Hindlimb muscle (tissue), 1 donor: ENCODE results near the gene NCOA6. TPM values are rescaled to one million over a fixed set of nuclear protein-coding genes. Genes with fewer than 3 reads are reported as not detected.
A peak's percentile ranks its signal among the peaks of the same experiment; 100 is the strongest.
"Not testable (repeated sequence)": the region's sequence is repeated elsewhere in the genome, so short reads cannot be mapped to it uniquely, and the experiment has no call there.

Source experiments
- DNase-seq: peaks from one replicate; pipeline ENCODE4 v3.0.0-alpha.2; 2013
- polyA plus RNA-seq: library from polyadenylated mRNA; unstranded; fragments of 120-200 nt; gene quantifications from one replicate; pipeline ENCODE4 v1.2.1, GENCODE V29; 2013; ENCODE audit not compliant: insufficient read length

Gene NCOA6
- polyA plus RNA-seq, 1 donor, result 24.9 TPM

DNA sequence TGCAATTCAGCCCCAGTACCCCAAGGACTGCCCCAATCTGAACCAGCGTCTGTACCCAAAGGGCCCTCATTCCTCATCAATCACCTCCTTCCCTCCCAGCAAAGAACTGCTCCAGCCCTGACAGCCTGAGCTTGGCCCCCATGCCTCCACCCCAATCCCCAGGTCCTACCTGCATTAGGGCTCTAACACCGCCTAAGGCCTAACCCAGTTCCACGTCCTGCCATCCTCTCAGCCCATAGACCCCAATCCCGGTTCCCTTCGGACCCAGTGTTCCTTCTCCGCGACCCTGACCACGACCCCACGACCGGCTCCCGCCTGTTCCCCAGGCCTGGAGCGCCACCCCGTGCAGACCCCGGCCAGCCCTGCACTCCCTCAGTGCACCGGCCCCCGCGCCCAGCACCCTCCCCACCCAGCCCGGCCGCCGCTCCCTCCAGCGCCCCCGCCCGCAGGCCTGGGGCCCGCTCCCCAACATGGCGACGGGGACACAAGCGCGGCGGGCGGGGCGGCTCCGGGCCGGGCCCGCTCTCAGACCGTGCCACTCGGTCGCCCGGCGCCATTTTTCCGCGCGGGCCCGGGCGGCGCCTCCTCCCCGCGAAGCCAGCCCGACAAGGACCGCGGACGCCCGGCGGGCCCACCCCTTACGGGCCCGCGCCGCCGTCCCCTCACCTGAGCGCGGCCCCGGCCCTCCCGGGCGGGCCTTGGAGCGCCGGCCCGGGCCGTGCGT is 483 bp downstream of the NCOA6 start:
- DNase-seq, result peak; percentile 62

DNA sequence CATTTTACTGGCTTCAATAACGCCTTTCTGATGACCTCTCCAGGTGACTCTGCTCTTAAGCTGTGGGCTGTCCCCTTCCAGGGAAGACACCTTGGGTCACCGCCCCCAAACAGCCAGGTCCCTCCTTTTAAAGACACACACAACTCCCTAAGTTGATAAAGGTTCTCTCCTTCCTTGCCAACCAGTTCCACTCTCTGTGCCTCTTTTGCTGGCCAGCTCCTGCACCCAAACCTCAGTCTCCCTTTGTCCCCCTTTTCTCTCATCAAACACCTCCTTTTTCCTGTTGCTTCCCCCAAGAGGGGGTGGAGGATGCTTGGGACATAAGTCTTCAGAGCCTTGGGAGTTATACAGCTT is 1.0 kb downstream of the NCOA6 start:
- DNase-seq, result peak; percentile 26

DNA sequence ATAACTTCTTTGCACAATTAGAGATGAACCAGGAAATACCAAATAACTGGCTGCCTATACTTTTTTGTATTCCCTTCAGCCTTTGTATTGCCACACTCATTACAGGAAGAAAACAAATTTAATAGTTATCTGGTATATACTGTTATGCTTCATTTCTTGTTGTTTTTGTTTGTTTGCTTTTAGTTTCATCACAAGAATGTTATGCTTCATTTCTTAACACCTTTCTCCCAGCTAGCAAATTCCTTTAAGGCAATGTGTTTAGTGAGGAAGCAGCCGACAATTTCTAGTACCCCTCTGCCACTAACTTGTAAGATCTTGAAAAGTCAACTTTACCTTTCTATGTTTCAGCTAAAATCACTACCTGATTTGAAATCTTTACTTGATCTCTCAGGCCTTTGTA is 1.4 kb downstream of the NCOA6 start:
- DNase-seq, result no peak

DNA sequence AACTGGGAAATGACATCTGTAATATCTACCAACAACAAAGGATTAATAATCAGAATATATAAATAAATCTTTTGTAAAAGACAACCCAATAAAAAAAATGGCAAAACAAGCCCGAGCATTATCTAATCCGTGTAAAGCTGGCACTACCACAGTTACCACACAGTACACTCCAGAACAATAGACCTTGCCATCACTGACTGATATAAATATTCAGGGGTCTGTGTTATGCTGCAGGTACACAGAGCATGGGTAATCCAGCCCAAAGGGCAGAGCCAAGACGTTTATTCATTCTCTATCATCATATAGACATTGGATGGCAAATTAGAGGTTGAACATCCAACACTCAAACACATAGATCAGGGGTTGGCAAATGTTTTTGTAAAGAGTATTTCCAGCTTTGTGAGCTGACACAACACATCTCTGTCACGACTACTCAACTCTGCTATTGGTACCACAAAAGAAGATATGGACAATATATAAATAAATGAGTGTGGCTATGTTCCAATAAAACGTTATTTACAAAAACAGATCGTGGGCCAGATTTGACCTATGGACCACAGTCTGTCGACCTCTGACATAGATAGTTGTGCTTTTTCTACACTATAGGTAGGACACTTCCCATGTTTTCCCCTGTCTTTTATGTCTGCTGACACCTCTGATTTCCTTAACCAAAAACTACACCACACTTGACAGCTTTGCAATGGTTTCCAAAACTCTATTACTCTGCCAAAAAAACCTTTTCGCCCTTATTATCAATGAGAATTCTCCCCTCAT is 4.5 kb downstream of the NCOA6 start:
- no peak for DNase-seq

DNA sequence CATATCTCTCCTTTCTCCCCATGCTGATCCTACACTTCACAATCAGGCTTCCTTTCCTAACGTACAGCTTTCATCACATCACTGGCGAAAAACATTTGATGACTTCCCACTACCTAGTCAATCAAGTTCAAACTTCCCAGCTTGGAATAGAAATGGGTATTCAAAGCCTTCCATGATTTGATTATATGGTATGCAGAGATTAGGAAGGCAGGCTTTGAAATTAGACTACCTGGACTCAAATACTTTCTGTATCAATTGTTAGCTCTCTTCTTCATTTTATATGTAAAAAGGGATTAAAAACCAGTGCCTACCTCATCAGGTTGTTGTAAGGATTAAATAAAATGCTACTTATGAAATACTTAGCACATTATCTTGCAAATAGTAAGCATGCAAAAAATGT is 7.7 kb downstream of the NCOA6 start:
- DNase-seq, result no peak

DNA sequence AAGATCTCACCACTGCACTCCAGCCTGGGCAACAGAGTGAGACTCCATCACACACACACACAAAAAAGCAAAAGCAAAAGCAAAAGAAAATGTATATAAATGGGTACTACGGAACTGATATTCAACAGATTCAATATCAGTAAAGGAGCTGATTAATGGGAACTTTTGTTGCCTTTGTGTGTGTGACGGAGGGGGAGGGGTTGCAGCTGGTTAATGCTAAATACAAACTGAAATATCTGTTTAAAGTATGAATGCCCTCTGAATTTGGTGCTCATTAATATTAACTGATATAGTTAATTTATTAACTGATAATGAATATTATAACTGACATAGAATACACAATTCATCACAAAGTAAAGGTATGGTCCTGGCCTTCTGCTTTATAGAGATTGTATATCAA is 8.4 kb downstream of the NCOA6 start:
- DNase-seq, result no peak

DNA sequence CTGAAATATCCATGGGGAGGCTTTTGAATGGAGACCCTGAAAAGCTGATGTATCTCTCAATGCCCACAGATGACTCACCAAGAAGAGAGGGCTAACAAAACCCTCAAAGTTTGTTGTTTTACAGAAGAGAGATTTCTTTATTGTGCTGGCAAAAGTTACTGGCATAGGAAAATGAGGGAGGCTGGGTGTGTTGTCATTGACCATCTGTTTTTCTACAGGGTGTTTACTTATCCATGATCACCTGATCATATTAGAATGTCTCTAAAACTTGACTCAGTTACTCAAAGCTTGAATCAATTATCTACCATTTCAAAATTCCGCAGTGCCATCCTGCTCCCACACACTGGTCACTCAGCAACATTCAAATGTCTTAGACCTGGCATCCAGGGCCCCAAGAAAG is 9.8 kb downstream of the NCOA6 start:
- no peak for DNase-seq

DNA sequence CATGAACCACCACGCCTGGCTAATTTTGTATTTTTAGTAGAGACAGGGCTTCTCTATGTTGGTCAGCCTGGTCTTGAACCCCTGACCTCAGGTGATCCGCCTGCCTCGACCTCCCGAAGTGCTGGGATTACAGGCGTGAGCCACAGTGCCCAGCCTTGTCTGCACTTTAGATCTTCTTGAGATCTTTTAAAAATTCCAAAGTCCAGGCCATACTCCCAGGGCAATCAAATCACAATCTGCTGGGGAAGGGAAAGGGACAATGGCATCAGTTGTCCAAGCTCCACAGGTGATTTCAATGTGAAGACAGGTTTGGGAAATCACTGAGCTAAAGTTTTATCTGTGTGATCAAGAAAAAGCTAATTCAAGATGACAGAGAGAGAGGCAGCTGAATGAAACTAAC is 16.9 kb downstream of the NCOA6 start:
- DNase-seq, result no peak

DNA sequence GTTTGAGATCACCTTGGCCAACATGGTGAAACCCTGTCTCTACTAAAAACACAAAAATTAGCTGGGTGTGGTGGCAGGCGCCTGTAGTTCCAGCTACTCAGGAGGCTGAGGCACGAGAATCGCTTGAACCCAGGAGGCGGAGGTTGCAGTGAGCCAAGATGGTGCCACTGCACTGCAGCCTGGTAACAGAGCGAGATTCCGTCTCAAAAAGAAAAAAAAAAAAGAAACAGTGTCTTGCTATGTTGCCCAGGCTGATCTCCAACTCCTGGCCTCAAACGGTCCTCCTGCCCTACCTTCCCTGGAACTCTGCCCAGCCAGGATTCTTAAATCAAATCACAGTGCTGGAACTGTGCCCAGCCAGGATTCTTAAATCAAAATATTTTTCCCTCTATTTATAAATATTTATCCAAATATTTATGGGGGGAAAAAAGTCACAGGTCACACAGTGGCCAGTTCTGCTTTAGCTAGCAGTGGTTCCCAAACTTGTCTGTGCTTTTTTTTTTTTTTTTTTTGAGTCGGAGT is 17.4 kb downstream of the NCOA6 start:
- DNase-seq, result not testable (repeated sequence)

DNA sequence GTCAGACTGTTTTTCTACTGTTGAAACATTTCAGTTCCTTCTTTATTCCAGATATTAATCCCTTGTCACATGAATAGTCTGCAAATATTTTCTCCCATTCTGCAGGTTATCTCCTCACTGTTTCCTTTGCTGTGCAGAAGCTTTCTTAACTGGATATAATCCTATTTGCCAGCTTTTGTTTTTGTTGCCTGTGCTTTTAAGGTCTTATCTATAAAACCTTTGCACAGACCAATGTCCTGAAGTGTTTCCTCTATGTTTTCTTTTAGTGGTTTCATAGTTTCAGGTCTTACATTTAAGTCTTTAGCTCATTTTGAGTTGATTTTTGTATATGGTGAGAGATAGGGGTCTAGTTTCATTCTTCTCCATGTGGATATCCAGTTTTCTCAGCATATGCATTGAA is 19.2 kb downstream of the NCOA6 start:
- no peak for DNase-seq

DNA sequence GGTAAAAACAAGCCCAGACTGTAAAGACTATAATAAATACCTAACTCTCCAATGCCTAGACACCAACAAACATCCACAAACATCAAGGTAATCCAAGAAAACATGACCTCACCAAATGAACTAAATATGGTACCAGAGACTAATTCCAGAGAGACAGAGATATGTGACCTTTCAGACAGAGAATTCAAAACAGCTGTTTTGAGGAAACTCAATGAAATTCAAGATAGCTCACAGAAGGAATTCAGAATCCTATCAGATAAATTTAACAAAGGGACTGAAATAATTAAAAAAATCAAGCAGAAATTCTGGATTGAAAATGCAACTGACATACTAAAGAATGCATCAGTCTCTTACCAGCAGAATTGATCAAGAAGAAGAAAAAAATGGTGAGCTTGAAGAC is 26.6 kb downstream of the NCOA6 start:
- DNase-seq, result no peak

DNA sequence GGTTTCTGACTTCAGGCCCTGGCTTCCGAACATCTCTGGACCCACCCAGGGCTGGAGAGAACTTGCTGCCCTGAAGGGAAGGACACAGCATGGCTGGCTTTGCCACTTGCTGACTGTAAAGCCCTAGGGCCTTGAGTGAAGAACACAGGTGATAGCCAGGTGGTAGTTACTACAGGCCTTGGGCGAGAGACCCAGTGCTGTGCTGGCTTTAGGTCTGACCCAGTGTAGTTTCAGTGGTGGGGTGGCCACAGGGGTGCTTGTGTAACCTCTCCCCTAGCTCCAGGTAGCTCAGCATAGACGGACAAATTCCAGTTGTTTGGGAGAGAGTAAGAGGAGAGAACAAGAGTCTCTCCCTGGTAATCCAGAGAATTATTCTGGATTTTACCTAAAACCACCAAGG is 27.1 kb downstream of the NCOA6 start:
- no peak for DNase-seq

DNA sequence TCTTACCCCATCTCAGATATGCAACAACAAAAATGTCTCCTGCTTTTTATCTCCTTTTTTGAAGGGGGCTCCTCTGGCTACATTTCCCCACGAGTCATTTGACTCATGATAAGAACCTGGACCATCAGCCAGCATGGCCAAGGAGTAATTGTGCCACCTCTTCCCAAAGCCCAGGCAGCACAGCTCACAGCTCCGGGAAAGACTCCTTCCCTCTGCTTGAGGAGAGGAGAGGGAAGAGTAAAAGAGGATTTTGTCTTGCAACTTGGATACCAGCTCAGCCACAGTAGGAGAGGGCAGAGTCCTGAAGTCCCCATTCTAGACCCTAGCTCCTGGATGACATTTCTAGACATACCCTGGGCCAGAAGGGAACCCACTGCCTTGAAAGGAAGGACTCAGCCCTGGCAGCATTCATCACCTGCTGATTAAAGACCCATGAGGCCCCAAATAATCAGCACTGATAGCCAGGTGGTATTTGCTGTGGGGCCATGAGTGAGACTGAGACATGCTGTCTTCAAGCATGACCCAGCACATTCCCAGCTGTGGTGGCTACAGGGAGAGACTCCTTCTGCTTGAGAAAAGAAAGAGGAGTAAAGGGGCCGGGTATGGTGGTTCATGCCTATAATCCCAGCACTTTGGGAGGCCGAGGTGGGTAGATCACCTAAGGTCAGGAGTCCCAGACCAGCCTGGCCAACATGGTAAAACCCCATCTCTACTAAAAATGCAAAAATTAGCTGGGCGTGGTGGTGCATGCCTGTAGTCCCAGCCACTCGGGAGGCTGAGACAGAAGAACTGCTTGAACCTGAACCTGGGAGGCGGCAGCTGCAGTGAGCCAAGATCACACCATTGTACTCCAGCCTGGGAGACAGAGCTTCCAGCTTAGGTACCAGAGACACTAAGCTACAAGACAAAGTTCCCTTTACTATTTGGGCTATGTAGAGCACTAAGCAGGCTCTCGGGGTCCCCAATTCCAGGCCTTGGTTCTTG is 28.1 kb downstream of the NCOA6 start:
- no peak for DNase-seq

DNA sequence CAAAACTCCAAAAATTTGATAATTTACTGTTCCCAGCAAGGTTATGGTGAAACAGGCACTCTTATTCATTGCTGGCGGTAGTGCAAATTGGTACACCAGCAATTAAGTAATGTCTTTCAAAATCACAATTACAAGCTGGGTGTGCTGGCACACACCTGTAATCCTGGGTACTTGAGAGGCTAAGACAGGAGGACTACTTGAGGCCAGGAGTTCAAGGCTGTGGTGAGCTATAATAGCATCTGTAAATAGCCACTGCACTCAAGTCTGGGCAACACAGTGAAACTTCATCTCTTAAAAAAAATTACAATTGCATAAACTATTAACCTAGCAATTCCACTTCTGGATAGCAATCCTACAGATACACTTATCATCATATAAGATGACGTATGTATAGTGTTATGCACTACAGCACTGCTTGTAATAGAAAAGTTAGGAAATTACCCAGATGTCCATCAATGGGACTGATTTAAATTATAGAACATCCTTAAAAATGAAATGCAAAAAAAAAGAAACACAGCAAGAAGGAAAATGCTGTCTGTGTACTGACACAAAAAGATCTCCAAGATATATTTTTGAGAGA is 31.4 kb downstream of the NCOA6 start:
- DNase-seq, result no peak

DNA sequence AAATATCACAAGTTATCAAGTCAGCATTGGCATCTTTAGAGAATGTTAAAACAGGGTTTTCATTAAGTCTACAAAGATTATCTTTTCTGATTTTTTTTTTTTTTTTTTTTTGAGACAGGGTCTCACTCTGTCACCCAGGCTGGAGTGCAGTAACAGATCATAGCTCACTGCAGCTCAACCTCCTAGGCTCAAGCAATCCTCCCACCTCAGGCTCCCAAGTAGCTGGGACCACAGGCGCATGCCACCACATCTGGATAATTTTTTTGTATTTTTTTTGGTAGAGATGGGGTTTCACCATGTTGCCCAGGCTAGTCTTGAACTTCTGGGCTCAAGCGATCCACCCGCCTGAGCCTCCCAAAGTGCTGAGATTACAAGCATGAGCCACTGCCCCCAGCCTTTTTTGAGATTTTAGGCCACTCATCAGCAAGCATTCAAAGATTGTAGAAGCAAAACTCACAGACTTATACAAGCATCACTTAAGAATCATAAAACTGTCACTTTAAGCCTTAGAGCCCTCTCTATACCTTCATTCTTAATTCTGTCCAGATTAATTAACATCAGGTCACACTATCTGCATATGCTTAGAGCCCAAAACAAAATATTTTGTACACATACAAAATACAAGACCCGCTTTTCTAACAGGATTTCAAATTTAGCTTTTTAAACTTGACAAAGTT is 32.6 kb downstream of the NCOA6 start:
- no peak for DNase-seq

DNA sequence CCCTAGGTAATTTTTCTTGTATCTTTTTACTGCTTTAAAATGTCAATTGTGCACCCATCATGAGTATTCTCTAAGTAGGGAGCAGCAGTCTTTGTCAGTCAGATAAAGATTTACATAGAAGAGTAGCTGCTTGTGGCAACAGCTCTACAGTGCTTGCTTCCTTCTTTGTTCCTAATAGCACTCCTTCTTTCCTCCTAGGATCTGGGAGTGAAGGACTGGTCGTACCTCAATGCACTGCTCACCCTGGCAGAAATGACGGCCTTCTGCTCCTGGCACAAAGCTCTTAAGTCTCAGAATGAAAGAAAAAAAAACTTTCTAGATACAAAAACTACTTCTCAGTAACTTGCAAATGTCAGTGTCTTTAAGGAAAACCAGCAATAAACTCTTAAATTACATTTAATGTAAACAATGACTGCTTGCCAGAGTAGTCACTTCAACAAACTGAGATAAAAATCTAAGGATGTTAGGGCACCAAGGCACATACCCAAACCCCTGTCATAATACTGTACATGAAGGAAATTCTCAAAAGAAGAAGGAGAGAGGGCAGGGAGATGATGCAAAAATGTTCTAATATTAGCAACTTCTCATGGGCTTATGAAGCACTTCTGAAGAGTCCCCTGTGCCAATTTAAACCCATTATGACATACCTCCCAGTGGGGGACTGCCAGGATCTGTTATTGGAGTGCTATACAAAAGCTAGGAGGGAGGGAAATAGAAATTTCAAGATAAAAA is 34.0 kb downstream of the NCOA6 start:
- no peak for DNase-seq

DNA sequence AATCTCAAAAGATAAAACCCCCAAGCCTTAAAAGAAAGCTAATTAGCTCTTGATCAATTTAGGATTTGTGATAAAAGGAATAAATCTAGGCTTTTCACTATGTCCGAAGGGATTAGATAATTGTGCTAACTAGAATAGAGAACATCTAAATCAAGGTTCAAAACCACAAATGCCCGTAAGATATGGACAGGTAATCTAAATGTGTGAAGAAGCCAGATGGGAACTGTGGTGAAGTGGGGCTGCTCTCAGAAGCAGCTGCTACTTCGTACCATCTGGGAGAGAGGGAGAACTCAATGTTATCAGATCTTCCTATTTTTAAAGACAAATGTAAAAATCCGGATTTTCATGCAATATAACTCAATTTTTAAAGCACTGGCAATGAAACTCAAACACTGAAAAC is 44.2 kb downstream of the NCOA6 start:
- DNase-seq, result no peak

DNA sequence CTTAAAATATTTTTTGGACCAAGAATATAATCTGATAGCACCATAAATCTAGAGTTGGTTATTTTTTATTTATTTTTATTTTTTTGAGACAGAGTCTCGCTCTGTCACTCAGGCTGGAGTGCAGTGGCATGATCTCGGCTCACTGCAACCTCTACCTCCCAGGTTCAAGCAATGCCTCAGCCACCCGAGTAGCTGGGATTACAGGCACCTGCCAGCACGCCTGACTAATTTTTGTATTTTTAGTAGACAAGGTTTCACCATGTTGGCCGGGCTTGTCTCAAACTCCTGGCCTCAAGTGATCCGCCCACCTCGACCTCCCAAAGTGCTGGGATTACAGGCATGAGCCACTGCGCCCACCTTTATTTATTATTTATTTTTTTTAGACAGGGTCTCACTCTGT is 45.2 kb downstream of the NCOA6 start:
- not testable (repeated sequence) for DNase-seq

DNA sequence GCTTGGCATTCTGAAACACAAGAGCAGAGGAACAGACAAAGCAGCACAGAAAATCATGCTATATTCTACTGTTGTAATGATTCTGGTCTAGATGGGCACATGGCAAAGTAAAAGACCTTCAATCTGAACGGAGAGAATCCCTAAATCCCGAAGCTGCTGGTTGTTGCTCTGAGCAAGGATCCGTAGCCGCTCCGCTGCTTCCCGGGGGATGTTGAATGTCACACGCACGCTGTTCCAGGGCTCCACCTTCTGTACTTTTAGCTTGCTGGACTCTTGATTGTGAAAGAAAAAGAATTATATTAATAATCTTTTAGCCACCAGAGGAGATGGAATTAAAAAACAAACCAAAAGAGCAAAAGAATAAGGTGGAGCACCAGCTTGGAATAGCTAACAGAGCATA is 49.3 kb downstream of the NCOA6 start:
- DNase-seq, result no peak

DNA sequence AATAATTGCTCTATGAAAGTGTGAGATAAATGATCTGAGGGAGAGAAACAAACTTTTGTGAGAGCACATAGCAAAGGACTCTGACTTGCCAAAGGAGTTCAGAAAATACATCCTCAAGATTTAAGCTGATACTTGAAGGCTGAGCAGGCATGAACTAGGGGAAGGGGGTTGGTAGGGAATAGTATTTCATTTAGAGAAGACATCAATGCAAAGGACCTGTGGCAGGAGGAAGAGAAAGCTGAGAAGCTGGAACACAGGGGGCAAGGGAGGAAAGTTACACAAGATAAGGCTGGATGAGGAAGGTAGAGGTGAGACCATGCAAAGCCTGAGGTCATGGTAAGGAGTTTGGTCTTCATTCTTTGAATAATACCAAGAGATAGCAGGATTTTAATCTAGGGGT is 50.6 kb downstream of the NCOA6 start:
- no peak for DNase-seq

DNA sequence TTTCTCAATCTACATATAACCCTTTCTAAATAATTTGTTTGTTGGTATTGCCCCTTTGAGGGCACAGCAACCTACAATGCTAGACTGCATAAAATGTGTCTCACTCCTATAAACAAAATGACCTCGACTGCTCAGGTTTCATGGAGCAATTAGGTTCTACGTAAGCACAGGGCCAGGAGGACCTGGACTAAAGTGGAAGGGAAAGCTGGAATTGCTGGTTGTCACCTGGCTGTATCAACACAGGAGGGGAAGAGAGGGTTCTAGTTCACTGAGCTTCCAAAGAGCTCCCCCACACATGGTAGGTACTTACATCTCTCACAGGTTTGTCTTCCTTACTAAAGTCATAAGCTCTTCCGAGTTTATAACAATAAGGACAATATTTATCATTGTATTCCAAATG is 51.0 kb downstream of the NCOA6 start:
- DNase-seq, result no peak
